A673 (cell line): Measurements from ENCODE around the gene COBL. TPM values are rescaled to one million over a fixed set of nuclear protein-coding genes. Genes with fewer than 3 reads are reported as not detected.

ENCODE experiments used
- BruUV-seq: library from RNA; stranded (reverse); fragments of 400-500 nt; replicated peaks from 2 replicates; lab custom pipeline; 2021; lab: Mats Ljungman, UMichigan
- CTCF ChIA-PET: fragments of 300-600 bp; sonication (Branson Sonifier 250); formaldehyde crosslinking; loops from one replicate; lab custom pipeline; 2022; ENCODE audit warnings: antibody characterized with exemption; lab: Charles Lee
- POLR2A ChIA-PET: fragments of 300-600 bp; sonication (Branson Sonifier 250); formaldehyde crosslinking; loops from one replicate; lab custom pipeline; 2022; ENCODE audit warnings: antibody characterized with exemption; ENCODE audit not compliant: low non-redundant PET; lab: Charles Lee
- DNase-seq: peaks from one replicate; pipeline ENCODE4 v3.0.0-alpha.2; 2015; ENCODE audit warnings: low spot score
- H3K27ac ChIP-seq: fragments of 200-600 bp; sonication (generic); 2 replicates; pipeline ENCODE4 v1.5.1; 2016; ENCODE audit warnings: mixed run types, low read depth, mild to moderate bottlenecking, mixed read lengths, antibody characterized with exemption, low read length; ENCODE audit not compliant: poor library complexity, severe bottlenecking
- H3K27me3 ChIP-seq: fragments of 200-600 bp; sonication (generic); replicated peaks from 2 replicates; pipeline ENCODE4 v1.6.1; 2017; ENCODE audit warnings: mixed run types, low read depth, mild to moderate bottlenecking, mixed read lengths, antibody characterized with exemption, low read length; ENCODE audit not compliant: insufficient read depth, poor library complexity
- H3K36me3 ChIP-seq: fragments of 200-600 bp; sonication (generic); 2 replicates; pipeline ENCODE4 v1.6.1; 2016; ENCODE audit warnings: mixed run types, mild to moderate bottlenecking, mixed read lengths, antibody characterized with exemption, low read length; ENCODE audit not compliant: insufficient read depth, poor library complexity, severe bottlenecking
- H3K4me1 ChIP-seq: fragments of 200-600 bp; sonication (generic); 2 replicates; pipeline ENCODE4 v1.6.1; 2017; ENCODE audit warnings: mixed run types, mild to moderate bottlenecking, mixed read lengths, antibody characterized with exemption, low read length; ENCODE audit not compliant: insufficient read depth, poor library complexity, severe bottlenecking
- H3K4me3 ChIP-seq: fragments of 200-600 bp; sonication (generic); 2 replicates; pipeline ENCODE4 v1.5.1; 2016; ENCODE audit warnings: low read depth, mixed run types, mild to moderate bottlenecking, mixed read lengths, low read length; ENCODE audit not compliant: poor library complexity, severe bottlenecking
- H3K9me3 ChIP-seq: fragments of 200-600 bp; sonication (generic); 2 replicates; pipeline ENCODE4 v1.6.1; 2016; ENCODE audit warnings: mixed run types, low read depth, mild to moderate bottlenecking, mixed read lengths, antibody characterized with exemption, low read length; ENCODE audit not compliant: poor library complexity, severe bottlenecking
- CTCF ChIP-seq: fragments of 300-800, 200-600 bp; sonication (generic); conservative IDR thresholded peaks from 2 replicates; pipeline ENCODE4 v1.5.1; 2017; ENCODE audit warnings: low read depth, mild to moderate bottlenecking, antibody characterized with exemption, low read length, moderate library complexity, mixed read lengths
- EZH2 ChIP-seq: fragments of 200-600 bp; sonication (generic); IDR thresholded peaks from 2 replicates; pipeline ENCODE4 v1.6.1; 2017; ENCODE audit warnings: borderline replicate concordance, low read depth, mild to moderate bottlenecking, mixed read lengths, antibody characterized with exemption, low read length; ENCODE audit not compliant: poor library complexity, severe bottlenecking
- intact Hi-C: fragments of 100-400 bp; cut with micrococcal nuclease; formaldehyde crosslinking; loops from one replicate; pipeline ENCODE4 v1.10.0; 2022; ENCODE audit not compliant: unreplicated experiment
- total RNA-seq: library from RNA; stranded (reverse); gene quantifications from 2 replicates; pipeline ENCODE4 v1.2.3, GENCODE V29; 2021

COBL gene
- total RNA-seq, 1 experiment from 2014 or later: not detected

GRCh38 chr7:51113560-51113959, 203.0 kb downstream of the COBL start:
- no TSS peak for BruUV-seq
- TF ChIP-seq CTCF: no peak
- no peak for TF ChIP-seq EZH2
- CTCF ChIA-PET: no interaction called here

GRCh38 chr7:51111241-51111940, 205.2 kb downstream of the COBL start:
- no TSS peak for BruUV-seq
- H3K9me3 ChIP-seq: peaks cover 10% of the 10 kb centered on the region
- CTCF ChIA-PET: no interaction called here
- H3K36me3 ChIP-seq: no peaks in the 10 kb centered on the region
- H3K27me3 ChIP-seq: no peaks in the 10 kb centered on the region
- H3K4me1 ChIP-seq: no peaks in the 10 kb centered on the region
- POLR2A ChIA-PET: no interaction called here
- no peak overlapping the region for H3K4me3 ChIP-seq
- no peak for DNase-seq
- TF ChIP-seq CTCF: no peak
- no peak for TF ChIP-seq EZH2
- H3K27ac ChIP-seq: no peak overlapping the region
- intact Hi-C loops: no loop called here

More at GRCh38 chr7:51113560-51113959, 203.0 kb downstream of the COBL start:
- Histone ChIP-seq H3K9me3 (peaks cover 10% of the 10 kb centered on the region), H3K4me1 (no peaks in the 10 kb centered on the region), H3K4me3 (no peak overlapping the region), H3K27me3 (no peaks in the 10 kb centered on the region), H3K36me3 (no peaks in the 10 kb centered on the region), H3K27ac (no peak overlapping the region)
- intact Hi-C loops: no loop called here
- DNase-seq: no peak
- POLR2A ChIA-PET: no interaction called here

GRCh38 chr7:51108134-51108533, 208.5 kb downstream of the COBL start:
- POLR2A ChIA-PET: no interaction called here
- no TSS peak for BruUV-seq

More at GRCh38 chr7:51108134-51108533, 208.5 kb downstream of the COBL start:
- Histone ChIP-seq H3K9me3 (peaks cover 14% of the 10 kb centered on the region), H3K36me3 (no peaks in the 10 kb centered on the region), H3K4me1 (no peaks in the 10 kb centered on the region), H3K27ac (no peak overlapping the region), H3K27me3 (no peaks in the 10 kb centered on the region), H3K4me3 (no peak overlapping the region)
- TF ChIP-seq EZH2 (no peak), CTCF (no peak)
- CTCF ChIA-PET: no interaction called here
- intact Hi-C loops: no loop called here
- no peak for DNase-seq
